ENCODE measurements around the gene ZNF554.
"Not testable (repeated sequence)": the region's sequence is repeated elsewhere in the genome, so short reads cannot be mapped to it uniquely, and the experiment has no call there.

ZNF554 gene

GRCh38 chr19:2791440-2791839, 28.2 kb upstream of the ZNF554 start:
- no peak for DNase-seq

GRCh38 chr19:2791876-2792275, 27.8 kb upstream of the ZNF554 start:
- DNase-seq = no peak

- not testable (repeated sequence) for DNase-seq
Measured at GRCh38 chr19:2792666-2793065, 27.0 kb upstream of the ZNF554 start.

GRCh38 chr19:2793126-2793525, 26.5 kb upstream of the ZNF554 start:
- no peak for DNase-seq

- DNase-seq = no peak
Measured at GRCh38 chr19:2793577-2793976, 26.1 kb upstream of the ZNF554 start.

- no peak for DNase-seq
Measured at GRCh38 chr19:2795827-2796658, 23.6 kb upstream of the ZNF554 start.

- no peak for DNase-seq
Measured at GRCh38 chr19:2796659-2797266, 22.9 kb upstream of the ZNF554 start.

GRCh38 chr19:2797280-2797679, 22.4 kb upstream of the ZNF554 start:
- no peak for DNase-seq

- no peak for DNase-seq
Measured at GRCh38 chr19:2798158-2798685, 21.4 kb upstream of the ZNF554 start.

GRCh38 chr19:2798733-2799132, 20.9 kb upstream of the ZNF554 start:
- no peak for DNase-seq

- DNase-seq = no peak
Measured at GRCh38 chr19:2799273-2800020, 20.2 kb upstream of the ZNF554 start.

GRCh38 chr19:2800506-2800905, 19.2 kb upstream of the ZNF554 start:
- no peak for DNase-seq

GRCh38 chr19:2802826-2803225, 16.8 kb upstream of the ZNF554 start:
- DNase-seq = no peak

GRCh38 chr19:2803486-2804155, 16.0 kb upstream of the ZNF554 start:
- DNase-seq = no peak

GRCh38 chr19:2804156-2805004, 15.3 kb upstream of the ZNF554 start:
- no peak for DNase-seq

GRCh38 chr19:2805261-2805900, 14.3 kb upstream of the ZNF554 start:
- DNase-seq = no peak

- DNase-seq = no peak
Measured at GRCh38 chr19:2805991-2806649, 13.5 kb upstream of the ZNF554 start.

GRCh38 chr19:2806736-2807378, 12.8 kb upstream of the ZNF554 start:
- no peak for DNase-seq

GRCh38 chr19:2807379-2808128, 12.1 kb upstream of the ZNF554 start:
- DNase-seq = no peak
